HFF-Myc (cell line): ENCODE results near the gene PPP2R5C.

Experiments
- DNase-seq: peaks from one replicate; pipeline ENCODE4 v3.0.0-alpha.2; 2011; ENCODE audit warnings: low read depth; ENCODE audit errors: extremely low read depth
- H3K4me3 ChIP-seq: replicated peaks from 2 replicates; pipeline ENCODE4 v1.5.1; 2011; ENCODE audit warnings: low read depth, mild to moderate bottlenecking, control low read depth, low read length
- CTCF ChIP-seq: IDR thresholded peaks from 2 replicates; pipeline ENCODE4 v1.5.1; 2012; ENCODE audit warnings: mild to moderate bottlenecking, low read depth, low read length, control low read depth; ENCODE audit errors: missing control alignments

Gene PPP2R5C

GRCh38 chr14:101716077-101716950 lies 45.2 kb upstream of the PPP2R5C start:
- no peak for DNase-seq
- TF ChIP-seq CTCF: no peak
- no peak overlapping the region for H3K4me3 ChIP-seq

DNA sequence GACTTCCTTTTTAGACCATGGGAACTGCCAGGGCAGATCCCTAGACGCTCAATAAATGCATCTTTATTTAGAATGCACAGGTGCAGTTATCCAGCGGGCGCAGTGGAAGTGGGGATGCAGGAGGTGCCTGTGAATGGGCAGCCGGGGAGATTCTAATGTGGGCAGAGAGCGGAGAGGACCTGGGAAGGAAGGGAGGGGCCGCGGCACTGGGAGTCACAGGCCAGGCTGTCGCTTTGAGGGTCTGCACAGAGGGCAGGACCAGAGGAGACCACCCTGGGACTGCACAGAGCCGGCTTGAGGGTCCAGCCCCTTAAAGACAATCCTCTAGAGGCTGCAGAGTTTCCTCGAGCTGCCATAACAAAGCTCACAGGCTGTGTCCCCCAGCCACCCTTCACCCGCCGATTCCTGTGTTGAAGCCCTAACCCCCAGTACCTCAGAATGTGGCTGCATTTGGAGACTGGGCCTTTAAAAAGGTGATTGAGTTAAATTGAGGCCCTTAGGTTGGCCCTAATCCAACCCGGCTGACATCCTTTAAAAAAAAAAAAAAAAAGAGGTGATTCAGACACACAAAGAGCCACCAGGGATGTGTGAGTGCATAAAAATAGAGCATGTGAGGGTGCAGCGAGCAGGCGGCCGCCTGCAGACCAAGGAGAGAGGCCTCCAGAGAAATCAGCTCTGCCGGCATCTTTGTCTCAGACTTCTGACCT lies 44.4 kb upstream of the PPP2R5C start:
- no peak for TF ChIP-seq CTCF
- DNase-seq: no peak
- H3K4me3 ChIP-seq: no peak overlapping the region

DNA sequence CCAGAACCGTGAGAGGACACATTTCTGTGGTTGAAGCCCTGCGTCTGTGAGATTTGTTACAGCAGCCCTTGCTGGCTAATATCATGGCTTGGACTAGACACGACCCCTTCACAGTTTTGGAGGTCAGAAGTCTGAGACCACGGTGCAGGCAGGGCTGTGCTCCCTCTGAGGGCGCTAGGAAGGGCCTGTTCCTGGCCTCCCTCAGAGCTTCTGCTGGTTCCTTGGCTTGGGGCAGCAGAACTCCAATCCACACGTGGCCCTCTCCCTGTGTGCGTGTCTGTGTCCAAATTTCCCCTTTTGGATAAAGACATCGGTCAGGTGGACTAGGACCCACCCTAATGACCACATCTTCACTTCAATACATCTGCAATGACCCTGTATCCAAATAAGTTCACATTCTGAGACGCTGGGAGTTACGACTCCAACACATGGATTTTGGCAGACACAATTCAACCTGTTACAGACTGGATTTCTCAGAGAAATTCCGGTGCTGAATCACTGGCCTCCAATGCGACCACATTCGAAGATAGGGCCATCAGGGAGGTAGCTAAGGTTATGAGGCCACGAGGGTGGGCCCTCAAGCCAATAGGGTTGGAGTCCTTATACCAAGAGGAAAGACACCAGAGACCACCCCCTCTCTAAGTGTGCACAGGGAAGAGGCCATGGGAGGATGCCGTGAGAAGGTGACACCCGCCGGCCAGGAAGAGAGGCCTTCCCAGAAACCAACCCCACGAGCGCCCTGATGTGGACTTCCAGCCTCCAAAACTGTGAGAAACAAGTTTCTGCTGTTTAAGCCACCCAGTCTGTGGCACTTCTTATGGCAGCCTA lies 43.6 kb upstream of the PPP2R5C start:
- DNase-seq: no peak

GRCh38 chr14:101719045-101719645 lies 42.4 kb upstream of the PPP2R5C start:
- no peak for DNase-seq
- H3K4me3 ChIP-seq: no peak overlapping the region
- TF ChIP-seq CTCF: no peak

More for the DNA sequence above, 43.6 kb upstream of the PPP2R5C start:
- no peak overlapping the region for H3K4me3 ChIP-seq
- no peak for TF ChIP-seq CTCF

DNA sequence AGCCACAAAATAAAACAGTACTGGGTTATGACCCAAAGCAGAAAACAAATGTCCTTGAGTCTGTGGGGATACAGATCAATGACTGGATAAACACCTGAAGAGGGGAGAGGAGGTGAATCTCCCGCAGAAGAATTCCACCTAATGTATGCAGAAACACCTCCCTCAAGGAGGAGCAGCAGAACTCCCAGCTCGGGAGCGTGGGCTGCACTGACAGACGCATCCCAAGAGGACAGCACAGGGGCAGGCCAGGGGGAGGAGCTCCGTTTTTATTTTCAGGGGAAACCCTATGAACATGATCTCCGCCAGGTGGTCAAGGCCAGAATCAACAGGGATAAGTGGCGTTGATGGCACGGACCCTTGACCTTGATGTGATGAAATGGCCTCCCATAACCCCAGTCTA lies 41.8 kb upstream of the PPP2R5C start:
- DNase-seq: no peak
- no peak overlapping the region for H3K4me3 ChIP-seq
- TF ChIP-seq CTCF: no peak

GRCh38 chr14:101721111-101721510 lies 40.4 kb upstream of the PPP2R5C start:
- DNase-seq: no peak
- H3K4me3 ChIP-seq: no peak overlapping the region
- no peak for TF ChIP-seq CTCF
